H1 (cell line): ENCODE results near the gene PRKCA. TPM values are rescaled to one million over a fixed set of nuclear protein-coding genes. Genes with fewer than 3 reads are reported as not detected.

Experiments
- CTCF ChIA-PET: fragments of 300-600 bp; sonication (Branson Sonifier 250); formaldehyde crosslinking; loops from one replicate; lab custom pipeline; 2021; ENCODE audit not compliant: partially characterized antibody; lab: Charles Lee
- POLR2A ChIA-PET: fragments of 300-600 bp; sonication (Branson Sonifier 250); formaldehyde crosslinking; loops from one replicate; lab custom pipeline; 2021; ENCODE audit warnings: inconsistent platforms; ENCODE audit not compliant: partially characterized antibody; lab: Charles Lee
- DNase-seq, 2 experiments: peaks; one replicate each; pipeline versions ENCODE4 v3.0.0 to v3.0.0-alpha.2; 2010 to 2022; ENCODE audit warnings: low spot score in 2 of 2, low read depth in 1 of 2, mixed read lengths in 1 of 2
- FAIRE-seq: peaks from 2 replicates; lab custom pipeline; 2011; peaks lifted over from hg19 to GRCh38; lab: Jason Lieb, UNC
- H2AFZ ChIP-seq: 2 replicates; pipeline ENCODE4 v1.8.1; 2012; ENCODE audit warnings: low read length, inconsistent platforms
- H2AK5ac ChIP-seq: 2 replicates; pipeline ENCODE4 v1.6.1; 2013; ENCODE audit warnings: low read depth, low read length
- H2BK120ac ChIP-seq: replicated peaks from 2 replicates; pipeline ENCODE3; 2013; ENCODE audit warnings: low read depth, low read length, inconsistent platforms
- H2BK12ac ChIP-seq: 2 replicates; pipeline ENCODE4 v1.6.1; 2013; ENCODE audit warnings: low read depth, low read length
- H2BK15ac ChIP-seq: 2 replicates; pipeline ENCODE4 v1.6.1; 2013; ENCODE audit warnings: low read length
- H2BK20ac ChIP-seq: 2 replicates; pipeline ENCODE4 v1.6.1; 2013; ENCODE audit warnings: low read length
- H2BK5ac ChIP-seq: 2 replicates; pipeline ENCODE4 v1.6.1; 2013; ENCODE audit warnings: low read depth, low read length
- H3K14ac ChIP-seq: 2 replicates; pipeline ENCODE4 v1.6.1; 2013; ENCODE audit warnings: inconsistent platforms; ENCODE audit not compliant: insufficient read length
- H3K18ac ChIP-seq: 2 replicates; pipeline ENCODE4 v1.6.1; 2013; ENCODE audit warnings: low read length; ENCODE audit errors: extremely low read depth
- H3K23ac ChIP-seq: 2 replicates; pipeline ENCODE4 v1.6.1; 2013; ENCODE audit warnings: inconsistent platforms; ENCODE audit not compliant: insufficient read length
- H3K23me2 ChIP-seq: 2 replicates; pipeline ENCODE4 v1.6.1; 2013; ENCODE audit warnings: low read depth, low read length
- H3K27ac ChIP-seq: 2 replicates; pipeline ENCODE4 v1.6.1; 2011; ENCODE audit warnings: low read depth, low read length, inconsistent platforms
- H3K27me3 ChIP-seq, 4 experiments: replicated peaks in 1 of 4; 1 replicate in 1 of 4; 2 replicates in 3 of 4; pipeline versions ENCODE4 v1.6.1 to v1.8.1; 2011 to 2013; ENCODE audit warnings: low read length in 3 of 4, mild to moderate bottlenecking in 3 of 4, inconsistent platforms in 2 of 4, mixed read lengths in 2 of 4, moderate library complexity in 1 of 4; ENCODE audit not compliant: control insufficient read depth in 3 of 4, insufficient read depth in 3 of 4; ENCODE audit errors: extremely low read depth in 1 of 4
- H3K36me3 ChIP-seq, 4 experiments: 2 replicates each; pipeline versions ENCODE4 v1.6.1 to v1.8.1; 2011 to 2013; ENCODE audit warnings: mild to moderate bottlenecking in 4 of 4, low read length in 3 of 4, moderate library complexity in 2 of 4, control low read depth in 1 of 4, inconsistent platforms in 1 of 4; ENCODE audit not compliant: insufficient read depth in 4 of 4, control insufficient read depth in 2 of 4
- H3K4ac ChIP-seq: replicated peaks from 2 replicates; pipeline ENCODE3; 2013; ENCODE audit warnings: low read length, low read depth, mixed read lengths, inconsistent platforms; ENCODE audit not compliant: insufficient read length
- H3K4me1 ChIP-seq, 4 experiments: replicated peaks in 1 of 4; 1 replicate in 1 of 4; 2 replicates in 3 of 4; pipeline versions ENCODE4 v1.6.1 to v1.8.1; 2011 to 2013; ENCODE audit warnings: low read length in 3 of 4, inconsistent platforms in 2 of 4, mixed read lengths in 1 of 4; ENCODE audit not compliant: insufficient read depth in 4 of 4, control insufficient read depth in 3 of 4
- H3K4me2 ChIP-seq, 2 experiments: 2 replicates each; pipeline versions ENCODE4 v1.6.1 to v1.8.1; 2011 to 2013; ENCODE audit warnings: low read depth in 2 of 2, low read length in 2 of 2, control low read depth in 1 of 2, inconsistent platforms in 1 of 2, mild to moderate bottlenecking in 1 of 2; ENCODE audit not compliant: insufficient read depth in 1 of 2
- H3K4me3 ChIP-seq, 4 experiments: fragments of 200-600, 300-600 bp in 1 of 4; sonication (generic), shearing (Covaris generic), sonication (Bioruptor Twin) in 1 of 4; 2 replicates each; pipeline versions ENCODE4 v1.5.1 to v1.8.1; 2011 to 2016; ENCODE audit warnings: low read length in 4 of 4, low read depth in 3 of 4, control low read depth in 2 of 4, inconsistent platforms in 2 of 4, mild to moderate bottlenecking in 2 of 4, mixed read lengths in 1 of 4, moderate library complexity in 1 of 4; ENCODE audit not compliant: insufficient read depth in 2 of 4; ENCODE audit errors: extremely low read depth in 1 of 4
- H3K56ac ChIP-seq: replicated peaks from 2 replicates; pipeline ENCODE3; 2013; ENCODE audit warnings: low read depth, mild to moderate bottlenecking, mixed read lengths, low read length, inconsistent platforms; ENCODE audit not compliant: insufficient read length
- H3K79me1 ChIP-seq: 2 replicates; pipeline ENCODE4 v1.6.1; 2013; ENCODE audit warnings: low read depth, low read length, control low read depth
- H3K79me2 ChIP-seq, 2 experiments: 2 replicates each; pipeline versions ENCODE4 v1.6.1 to v1.8.1; 2012 to 2013; ENCODE audit warnings: low read length in 2 of 2, mild to moderate bottlenecking in 2 of 2, inconsistent platforms in 1 of 2; ENCODE audit not compliant: insufficient read depth in 2 of 2, control insufficient read depth in 1 of 2
- H3K9ac ChIP-seq, 4 experiments: replicated peaks in 1 of 4; 1 replicate in 1 of 4; 2 replicates in 3 of 4; pipeline versions ENCODE4 v1.6.1 to v1.8.1; 2011 to 2013; ENCODE audit warnings: low read depth in 3 of 4, low read length in 3 of 4, control low read depth in 2 of 4, mild to moderate bottlenecking in 2 of 4, moderate library complexity in 2 of 4, inconsistent platforms in 1 of 4; ENCODE audit errors: extremely low read depth in 1 of 4
- H3K9me3 ChIP-seq, 2 experiments: 2 replicates each; pipeline versions ENCODE4 v1.6.1 to v1.8.1; 2012 to 2013; ENCODE audit warnings: mild to moderate bottlenecking in 2 of 2, moderate library complexity in 2 of 2, control low read depth in 1 of 2, inconsistent platforms in 1 of 2, low read depth in 1 of 2, low read length in 1 of 2, mixed read lengths in 1 of 2; ENCODE audit not compliant: insufficient read depth in 2 of 2
- H4K20me1 ChIP-seq, 2 experiments: replicated peaks in 1 of 2; 2 replicates each; pipeline versions ENCODE3 to v1.8.1; 2011 to 2013; ENCODE audit warnings: inconsistent platforms in 2 of 2, low read length in 2 of 2, mild to moderate bottlenecking in 1 of 2; ENCODE audit not compliant: insufficient read depth in 2 of 2, control insufficient read depth in 1 of 2
- H4K5ac ChIP-seq: 2 replicates; pipeline ENCODE4 v1.6.1; 2013; ENCODE audit warnings: low read length, low read depth, mixed read lengths, inconsistent platforms; ENCODE audit not compliant: insufficient read length
- H4K8ac ChIP-seq: 2 replicates; pipeline ENCODE4 v1.8.0; 2013; ENCODE audit warnings: mild to moderate bottlenecking, moderate library complexity, low read length, inconsistent platforms; ENCODE audit not compliant: insufficient read depth; ENCODE audit errors: extremely low read depth
- H4K91ac ChIP-seq: replicated peaks from 2 replicates; pipeline ENCODE3; 2013; ENCODE audit warnings: low read length, mixed read lengths, inconsistent platforms; ENCODE audit not compliant: insufficient read length
- EP300 ChIP-seq, 2 experiments: IDR thresholded peaks; 1 replicate in 1 of 2; 2 replicates in 1 of 2; pipeline ENCODE4 v1.6.1; 2011 to 2012; ENCODE audit warnings: low read depth in 2 of 2, low read length in 2 of 2, mild to moderate bottlenecking in 2 of 2, borderline replicate concordance in 1 of 2, inconsistent platforms in 1 of 2, moderate library complexity in 1 of 2
- MAX ChIP-seq: IDR thresholded peaks from 2 replicates; pipeline ENCODE4 v1.6.1; 2012; ENCODE audit warnings: inconsistent platforms
- PHF8 ChIP-seq: fragments of 200-600 bp; sonication (generic); conservative IDR thresholded peaks from 2 replicates; pipeline ENCODE4 v1.7.1; 2012; ENCODE audit warnings: low read depth, mild to moderate bottlenecking, inconsistent platforms, low read length, moderate library complexity
- WGBS, 2 experiments: shearing (Covaris generic) in 1 of 2; methylation state at CpG; one replicate each; pipeline versions ENCODE4 v1.1.6 to v1.1.7; 2013 to 2015; ENCODE audit warnings: low lambda C conversion rate in 2 of 2, mixed read lengths in 2 of 2, inconsistent platforms in 1 of 2, low coverage in 1 of 2, missing lambda C conversion rate in 1 of 2; ENCODE audit not compliant: insufficient replicate concordance in 2 of 2, insufficient coverage in 1 of 2, insufficient read length in 1 of 2; ENCODE audit errors: extremely low coverage in 1 of 2, missing lambda C conversion rate in 1 of 2; 5-methylcytosine and 5-hydroxymethylcytosine counted together
- polyA plus RNA-seq, 7 experiments: library from polyadenylated mRNA; depleted of rRNA in 3 of 7; stranded (reverse) in 5 of 7; unstranded in 2 of 7; fragments of >200 nt in 5 of 7; fragments of 200-250 nt in 2 of 7; gene quantifications; 1 replicate in 5 of 7; 2 replicates in 1 of 7; 4 replicates in 1 of 7; pipeline versions ENCODE4 v1.2.1 to v1.2.3, GENCODE V29; 2011 to 2013; ENCODE audit warnings: missing spikeins in 2 of 7, mixed read lengths in 2 of 7
- total RNA-seq: library from RNA; stranded (reverse); fragmentation: NEBNext Ultra II Directional; extraction: Animal tissue kit (Norgen Biotek cat#: 25700); gene quantifications from 2 replicates; pipeline ENCODE4 v1.2.1, GENCODE V29; 2021
- TF ChIP-seq, protein P1 (sequence below): IDR thresholded peaks from 2 replicates; pipeline ENCODE4 v1.6.1; 2011; ENCODE audit warnings: low read length, improper control_type of control experiment

PRKCA gene
- total and polyA plus RNA-seq, 2 of the 8 experiments (the other 6 are each of a cell fraction or from before 2014, with no cell fraction given): 5.8 to 17.8 TPM

DNA sequence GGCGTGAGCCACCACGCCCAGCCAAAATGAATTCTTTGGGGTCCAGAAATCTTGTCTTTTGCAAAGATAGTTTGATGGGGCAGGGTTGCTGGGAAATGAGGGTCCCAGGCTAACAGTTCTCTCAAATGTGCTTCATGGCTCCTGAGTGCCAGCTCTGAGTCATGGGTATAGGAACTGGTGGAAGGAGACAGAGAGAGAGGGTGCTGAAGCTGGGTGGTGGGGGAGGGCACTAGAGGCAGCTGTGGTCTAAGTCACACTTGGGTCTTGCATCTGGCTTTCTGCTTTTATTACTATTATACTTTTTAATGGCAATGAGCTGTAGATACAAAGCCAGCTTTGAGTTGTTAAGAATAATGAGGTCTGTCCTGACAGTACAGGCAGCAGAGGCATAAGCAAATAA, 54.6 kb downstream of the PRKCA start:
- no peak overlapping the region for H3K27ac ChIP-seq
- H2BK12ac ChIP-seq: no peak overlapping the region
- 77% methylated on average over 2 of the region's 2 CpGs; no CpG with 5 or more reads in 1 of the 2 experiments for WGBS, 2 experiments
- H3K27me3 ChIP-seq: no peaks in the 10 kb centered on the region
- no peaks in the 10 kb centered on the region for H3K23me2 ChIP-seq
- H3K9ac ChIP-seq: no peak overlapping the region
- H3K36me3 ChIP-seq: no peaks in the 10 kb centered on the region
- H4K5ac ChIP-seq: no peak overlapping the region
- H3K79me2 ChIP-seq: peaks cover 0 to 21% of the 10 kb centered on the region in 2 experiments; a peak in 2 of 4 replicates
- POLR2A ChIA-PET: interaction anchor here (0.6 kb wide), 1 partner anchor 65 kb away, joined by 3 read pairs; no protein-coding TSS in a partner anchor
- no peak overlapping the region for H2BK20ac ChIP-seq
- H3K56ac ChIP-seq: no peak overlapping the region
- H2BK120ac ChIP-seq: no peak overlapping the region
- H3K9me3 ChIP-seq: no peaks in the 10 kb centered on the region
- H2AK5ac ChIP-seq: no peak overlapping the region
- H2BK5ac ChIP-seq: no peak overlapping the region
- no peak overlapping the region for H3K14ac ChIP-seq
- H3K4me2 ChIP-seq: no peak overlapping the region
- no peak overlapping the region for H3K4me3 ChIP-seq
- CTCF ChIA-PET: interaction anchor here (0.9 to 1.7 kb wide), 3 partner anchors 10 to 61 kb away, joined by 3 to 5 read pairs (median 4); no protein-coding TSS in a partner anchor
- peaks cover 2% of the 10 kb centered on the region for H3K79me1 ChIP-seq
- H2AFZ ChIP-seq: no peak overlapping the region
- H3K18ac ChIP-seq: no peak overlapping the region
- peaks cover 0 to 10% (median 3%) of the 10 kb centered on the region in 4 experiments; a peak in 2 of 7 replicates for H3K4me1 ChIP-seq
- no peak for DNase-seq
- no peak overlapping the region for H3K23ac ChIP-seq
- no peak overlapping the region for H2BK15ac ChIP-seq
- H4K91ac ChIP-seq: no peak overlapping the region
- H4K20me1 ChIP-seq: no peaks in the 10 kb centered on the region
- H4K8ac ChIP-seq: no peak overlapping the region
- TF ChIP-seq MAX: no peak
- TF ChIP-seq, protein P1, sequence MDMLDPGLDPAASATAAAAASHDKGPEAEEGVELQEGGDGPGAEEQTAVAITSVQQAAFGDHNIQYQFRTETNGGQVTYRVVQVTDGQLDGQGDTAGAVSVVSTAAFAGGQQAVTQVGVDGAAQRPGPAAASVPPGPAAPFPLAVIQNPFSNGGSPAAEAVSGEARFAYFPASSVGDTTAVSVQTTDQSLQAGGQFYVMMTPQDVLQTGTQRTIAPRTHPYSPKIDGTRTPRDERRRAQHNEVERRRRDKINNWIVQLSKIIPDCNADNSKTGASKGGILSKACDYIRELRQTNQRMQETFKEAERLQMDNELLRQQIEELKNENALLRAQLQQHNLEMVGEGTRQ: no peak
- no peak for TF ChIP-seq PHF8
- no peak for TF ChIP-seq EP300 (IDR thresholded peaks at IDR 0.05; ENCODE audit: borderline replicate concordance in 1 of 2, low read depth in 2 of 2, low read length in 2 of 2)
- TF ChIP-seq, all 59 proteins: peak for 0
- H3K4ac ChIP-seq: no peak overlapping the region
- no peak for FAIRE-seq
